AG09319 (cell line): Measurements from ENCODE around the gene PPY.

Experiments
- DNase-seq: peaks from one replicate; pipeline ENCODE4 v3.0.0-alpha.2; 2010; ENCODE audit warnings: low read depth; ENCODE audit errors: extremely low read depth
- CTCF ChIP-seq: IDR thresholded peaks from 2 replicates; pipeline ENCODE4 v1.5.1; 2011; ENCODE audit warnings: low read depth, mild to moderate bottlenecking, inconsistent platforms, low read length, moderate library complexity

The PPY gene

GRCh38 chr17:43927060-43927864 lies 15.0 kb downstream of the PPY start:
- no peak for TF ChIP-seq CTCF
- no peak for DNase-seq

- TF ChIP-seq CTCF, result no peak
These were observed 17.7 kb downstream of the PPY start for GRCh38 chr17:43924558-43924957.

DNA sequence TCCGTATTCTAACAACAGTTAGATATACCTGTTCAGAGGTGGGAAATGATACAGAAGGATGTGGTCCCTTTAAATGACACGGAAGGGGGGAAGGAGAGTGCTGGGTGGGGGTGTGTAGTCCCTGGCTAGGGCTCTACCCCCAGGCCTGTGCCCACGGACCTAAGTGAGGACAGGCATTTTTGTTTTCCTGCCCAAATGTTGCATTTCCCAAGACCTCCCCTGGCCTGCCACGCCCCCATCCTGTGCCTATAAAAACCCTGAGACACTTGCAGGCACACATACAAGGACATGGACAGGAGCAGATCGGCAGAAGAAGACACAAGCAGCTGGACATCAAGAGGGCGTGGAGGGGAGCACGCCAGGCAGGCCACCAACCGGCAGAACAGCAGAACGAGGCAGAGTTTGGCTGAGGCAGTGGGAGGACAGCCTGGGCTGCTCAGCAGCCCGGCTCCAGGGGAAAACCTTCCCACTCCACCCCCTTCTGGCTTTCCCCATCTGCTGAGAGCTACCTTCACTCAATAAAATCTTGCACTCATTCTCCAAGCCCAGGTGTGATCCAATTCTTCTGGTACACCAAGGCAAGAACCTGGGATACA lies 21.7 kb downstream of the PPY start:
- no peak for DNase-seq
- no peak for TF ChIP-seq CTCF

More at GRCh38 chr17:43924558-43924957, 17.7 kb downstream of the PPY start:
- DNase-seq, result no peak

DNA sequence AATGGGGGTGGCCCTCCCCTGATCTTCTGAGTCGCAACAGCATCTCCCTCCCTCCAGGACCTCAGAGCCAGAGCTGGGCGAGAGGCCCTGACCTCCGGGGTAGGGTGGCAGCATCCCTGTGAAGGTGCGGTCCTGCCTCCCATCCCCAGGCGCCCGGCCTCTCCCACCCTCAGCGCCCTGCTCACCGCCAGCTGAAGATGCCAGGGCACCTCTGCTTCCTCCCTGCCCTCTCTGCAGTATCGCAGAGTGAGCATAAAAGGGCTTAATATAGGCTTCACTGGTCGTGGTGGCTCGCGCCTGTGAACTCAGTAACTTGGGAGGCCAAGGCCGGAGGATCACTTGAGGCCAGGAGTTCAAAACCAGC lies 24.3 kb downstream of the PPY start:
- no peak for TF ChIP-seq CTCF
- DNase-seq, result no peak

GRCh38 chr17:43917348-43918025 lies 24.8 kb downstream of the PPY start:
- DNase-seq, result no peak
- peak; percentile 43 for TF ChIP-seq CTCF

DNA sequence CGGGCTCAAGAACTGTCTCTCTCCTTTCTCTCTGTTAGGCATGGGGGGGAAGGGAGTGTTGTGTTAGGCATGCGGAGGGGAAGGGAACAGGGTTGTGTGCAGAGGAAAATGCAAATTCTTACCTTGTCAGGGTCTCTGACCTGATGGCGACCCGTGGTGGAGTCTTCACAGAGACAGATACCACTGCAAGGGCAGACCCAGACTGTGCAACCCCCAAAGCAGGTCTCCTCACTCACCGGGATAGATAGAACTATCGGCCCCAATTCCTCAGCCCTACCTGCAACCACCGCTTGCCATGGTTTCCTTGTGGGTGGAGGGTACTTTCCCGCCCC lies 25.3 kb downstream of the PPY start:
- no peak for TF ChIP-seq CTCF
- DNase-seq, result no peak

GRCh38 chr17:43916385-43916784 lies 25.9 kb downstream of the PPY start:
- no peak for DNase-seq

More at GRCh38 chr17:43916385-43916784, 25.9 kb downstream of the PPY start:
- TF ChIP-seq CTCF, result no peak
